Astrocyte (in vitro differentiated cells and primary cell): ENCODE results near the gene PRAMEF1. TPM values are rescaled to one million over a fixed set of nuclear protein-coding genes. Genes with fewer than 3 reads are reported as not detected.

Experiments used
- DNase-seq: peaks from one replicate; pipeline ENCODE4 v3.0.0-alpha.2; 2010; ENCODE audit warnings: low read depth
- FAIRE-seq: peaks from 2 replicates; lab custom pipeline; 2011; peaks lifted over from hg19 to GRCh38; lab: Jason Lieb, UNC
- H2AFZ ChIP-seq: 2 replicates; pipeline ENCODE4 v1.6.0; 2012; ENCODE audit warnings: low read depth, low read length, inconsistent platforms
- H3K27ac ChIP-seq: 2 replicates; pipeline ENCODE4 v1.5.1; 2011; ENCODE audit warnings: low read depth, low read length, inconsistent platforms
- H3K27me3 ChIP-seq: 2 replicates; pipeline ENCODE4 v1.6.0; 2011; ENCODE audit warnings: low read length, inconsistent platforms; ENCODE audit not compliant: insufficient read depth
- H3K36me3 ChIP-seq: 2 replicates; pipeline ENCODE4 v1.5.1; 2011; ENCODE audit warnings: low read length, inconsistent platforms; ENCODE audit not compliant: insufficient read depth
- H3K4me1 ChIP-seq: 2 replicates; pipeline ENCODE4 v1.5.1; 2011; ENCODE audit warnings: low read length, inconsistent platforms; ENCODE audit not compliant: insufficient read depth
- H3K4me2 ChIP-seq: 2 replicates; pipeline ENCODE4 v1.6.0; 2012; ENCODE audit warnings: low read length, inconsistent platforms
- H3K4me3 ChIP-seq: 2 replicates; pipeline ENCODE4 v1.5.1; 2011; ENCODE audit warnings: low read depth, mild to moderate bottlenecking, low read length, inconsistent platforms; ENCODE audit not compliant: insufficient read depth
- H3K79me2 ChIP-seq: 2 replicates; pipeline ENCODE4 v1.6.0; 2012; ENCODE audit warnings: mild to moderate bottlenecking, low read length, inconsistent platforms; ENCODE audit not compliant: insufficient read depth
- H3K9ac ChIP-seq: 2 replicates; pipeline ENCODE4 v1.6.0; 2012; ENCODE audit warnings: mild to moderate bottlenecking, low read length, inconsistent platforms
- H3K9me3 ChIP-seq: 2 replicates; pipeline ENCODE4 v1.5.1; 2012; ENCODE audit warnings: low read depth, mild to moderate bottlenecking, low read length, inconsistent platforms; ENCODE audit not compliant: insufficient read depth
- H4K20me1 ChIP-seq: 2 replicates; pipeline ENCODE4 v1.6.0; 2012; ENCODE audit warnings: low read length, inconsistent platforms; ENCODE audit not compliant: insufficient read depth
- H3K27ac Mint-ChIP-seq: one replicate; pipeline ENCODE4 v1.8.0; 2021; ENCODE audit warnings: mild to moderate bottlenecking, mixed read lengths; ENCODE audit not compliant: unreplicated experiment
- H3K27me3 Mint-ChIP-seq: one replicate; pipeline ENCODE4 v1.8.0; 2021; ENCODE audit warnings: low read depth, mixed read lengths; ENCODE audit not compliant: unreplicated experiment
- H3K36me3 Mint-ChIP-seq: one replicate; pipeline ENCODE4 v1.8.0; 2021; ENCODE audit warnings: low read depth, mixed read lengths; ENCODE audit not compliant: unreplicated experiment
- H3K4me1 Mint-ChIP-seq: one replicate; pipeline ENCODE4 v1.8.0; 2021; ENCODE audit warnings: low read depth, mixed read lengths; ENCODE audit not compliant: unreplicated experiment
- H3K4me3 Mint-ChIP-seq: one replicate; pipeline ENCODE4 v1.8.0; 2021; ENCODE audit warnings: mild to moderate bottlenecking, moderate library complexity, mixed read lengths; ENCODE audit not compliant: unreplicated experiment
- H3K9me3 Mint-ChIP-seq: one replicate; pipeline ENCODE4 v1.8.0; 2021; ENCODE audit warnings: mild to moderate bottlenecking, mixed read lengths; ENCODE audit not compliant: unreplicated experiment
- EZH2 ChIP-seq: IDR thresholded peaks from 2 replicates; pipeline ENCODE4 v1.6.1; 2012; ENCODE audit warnings: mild to moderate bottlenecking, low read length, inconsistent platforms; ENCODE audit not compliant: insufficient read depth
- total RNA-seq: library from RNA; stranded (reverse); gene quantifications from 2 replicates; pipeline ENCODE4 v1.2.1, GENCODE V29; 2021
- TF ChIP-seq, protein P1 (sequence below): IDR thresholded peaks from 2 replicates; pipeline ENCODE4 v1.5.1; 2011; ENCODE audit warnings: low read depth, mild to moderate bottlenecking, inconsistent platforms, low read length, moderate library complexity; ENCODE audit not compliant: insufficient read depth

Gene PRAMEF1
- total RNA-seq, 1 donor from 2014 or later = not detected

DNA sequence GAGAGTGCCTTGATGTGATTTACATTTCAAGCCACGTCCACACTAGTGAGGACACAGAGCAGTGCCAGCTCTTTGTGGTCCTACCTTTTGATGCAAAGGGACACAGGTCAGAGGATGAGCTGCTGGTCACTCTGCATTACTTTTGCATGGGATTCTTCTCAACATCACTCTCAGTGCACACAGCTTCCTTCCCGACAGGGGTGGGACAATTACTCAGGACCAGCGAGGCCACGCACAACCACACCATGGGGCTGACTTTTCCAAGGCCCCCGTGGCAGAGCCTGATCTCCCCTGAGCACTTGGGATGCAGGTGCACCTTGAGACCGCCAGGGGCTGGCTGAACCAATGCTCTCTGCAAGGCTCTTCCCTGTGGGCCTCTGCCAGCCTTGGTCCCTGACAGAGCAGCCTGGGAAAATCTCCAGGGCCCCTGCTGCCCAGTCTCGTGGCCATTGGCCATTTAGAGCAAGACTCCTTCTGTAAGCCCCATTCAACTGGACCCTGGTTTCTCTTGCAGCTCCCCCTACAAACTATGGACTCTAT, 30.9 kb upstream of the PRAMEF1 start:
- TF ChIP-seq, protein P1, sequence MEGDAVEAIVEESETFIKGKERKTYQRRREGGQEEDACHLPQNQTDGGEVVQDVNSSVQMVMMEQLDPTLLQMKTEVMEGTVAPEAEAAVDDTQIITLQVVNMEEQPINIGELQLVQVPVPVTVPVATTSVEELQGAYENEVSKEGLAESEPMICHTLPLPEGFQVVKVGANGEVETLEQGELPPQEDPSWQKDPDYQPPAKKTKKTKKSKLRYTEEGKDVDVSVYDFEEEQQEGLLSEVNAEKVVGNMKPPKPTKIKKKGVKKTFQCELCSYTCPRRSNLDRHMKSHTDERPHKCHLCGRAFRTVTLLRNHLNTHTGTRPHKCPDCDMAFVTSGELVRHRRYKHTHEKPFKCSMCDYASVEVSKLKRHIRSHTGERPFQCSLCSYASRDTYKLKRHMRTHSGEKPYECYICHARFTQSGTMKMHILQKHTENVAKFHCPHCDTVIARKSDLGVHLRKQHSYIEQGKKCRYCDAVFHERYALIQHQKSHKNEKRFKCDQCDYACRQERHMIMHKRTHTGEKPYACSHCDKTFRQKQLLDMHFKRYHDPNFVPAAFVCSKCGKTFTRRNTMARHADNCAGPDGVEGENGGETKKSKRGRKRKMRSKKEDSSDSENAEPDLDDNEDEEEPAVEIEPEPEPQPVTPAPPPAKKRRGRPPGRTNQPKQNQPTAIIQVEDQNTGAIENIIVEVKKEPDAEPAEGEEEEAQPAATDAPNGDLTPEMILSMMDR = no peak
- TF ChIP-seq EZH2 = no peak
- H3K4me1 ChIP-seq = no peaks in the 10 kb centered on the region
- Mint-ChIP-seq H3K9me3 (no peaks in the 10 kb centered on the region), H3K27ac (no peak overlapping the region), H3K36me3 (no peaks in the 10 kb centered on the region), H3K4me1 (no peaks in the 10 kb centered on the region), H3K4me3 (no peak overlapping the region), H3K27me3 (peaks cover 42% of the 10 kb centered on the region)
- H3K9me3 ChIP-seq = peaks cover 3% of the 10 kb centered on the region
- FAIRE-seq (no peak), DNase-seq (no peak)
- H3K27ac ChIP-seq = no peak overlapping the region
- no peaks in the 10 kb centered on the region for H3K79me2 ChIP-seq
- no peak overlapping the region for H3K4me3 ChIP-seq
- H3K27me3 ChIP-seq = no peaks in the 10 kb centered on the region
- no peaks in the 10 kb centered on the region for H3K36me3 ChIP-seq
- no peak overlapping the region for H3K4me2 ChIP-seq
- no peaks in the 10 kb centered on the region for H4K20me1 ChIP-seq
- no peak overlapping the region for H2AFZ ChIP-seq
- no peak overlapping the region for H3K9ac ChIP-seq

DNA sequence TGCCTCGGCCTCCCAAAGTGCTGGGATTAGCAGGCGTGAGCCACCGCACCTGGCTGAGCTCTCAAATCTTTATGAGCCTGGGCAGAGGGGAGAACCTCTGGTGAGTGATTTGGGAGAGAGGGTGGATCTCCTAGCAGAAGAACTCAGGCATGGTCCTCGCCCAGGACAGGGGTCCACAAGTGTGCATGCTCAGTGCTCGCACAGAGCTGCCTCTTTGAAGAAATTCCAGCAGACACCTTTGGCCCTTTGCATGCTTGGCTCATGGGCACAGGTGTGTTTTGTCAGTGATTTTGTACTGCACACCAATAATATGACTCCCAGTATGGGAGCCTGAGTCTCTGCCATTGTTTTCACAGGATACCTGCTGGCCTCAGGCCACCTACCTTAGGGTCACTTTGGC, 29.4 kb upstream of the PRAMEF1 start:
- no peak overlapping the region for H3K27ac ChIP-seq
- Mint-ChIP-seq H3K27me3 (peaks cover 37% of the 10 kb centered on the region), H3K36me3 (no peaks in the 10 kb centered on the region), H3K9me3 (no peaks in the 10 kb centered on the region), H3K27ac (no peak overlapping the region), H3K4me3 (no peak overlapping the region), H3K4me1 (no peaks in the 10 kb centered on the region)
- H3K9ac ChIP-seq = no peak overlapping the region
- no peaks in the 10 kb centered on the region for H3K4me1 ChIP-seq
- DNase-seq = no peak
- H3K79me2 ChIP-seq = no peaks in the 10 kb centered on the region
- peaks cover 3% of the 10 kb centered on the region for H3K9me3 ChIP-seq
- no peak for TF ChIP-seq EZH2
- TF ChIP-seq, protein P1 = no peak
- no peak overlapping the region for H3K4me3 ChIP-seq
- no peak overlapping the region for H2AFZ ChIP-seq
- no peaks in the 10 kb centered on the region for H3K36me3 ChIP-seq
- no peak overlapping the region for H3K4me2 ChIP-seq
- FAIRE-seq = no peak
- H4K20me1 ChIP-seq = no peaks in the 10 kb centered on the region
- H3K27me3 ChIP-seq = no peaks in the 10 kb centered on the region

DNA sequence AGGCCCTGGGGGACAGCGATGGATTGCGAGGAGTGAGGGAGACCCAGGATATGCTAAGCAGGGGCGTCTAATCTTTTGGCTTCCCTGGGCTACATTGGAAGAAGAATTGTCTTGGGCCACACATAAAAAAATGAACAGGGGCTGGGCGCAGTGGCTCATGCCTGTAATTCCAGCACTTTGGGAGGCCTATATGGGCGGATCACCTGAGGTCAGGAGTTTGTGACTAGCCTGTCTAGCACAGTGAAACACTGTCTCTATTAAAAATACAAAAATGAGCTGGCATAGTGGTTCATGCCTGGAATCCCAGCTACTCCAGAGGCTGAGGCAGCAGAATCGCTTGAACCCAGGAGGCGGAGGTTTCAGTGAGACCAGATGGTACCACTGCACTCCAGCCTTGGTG, 28.4 kb upstream of the PRAMEF1 start:
- H3K4me1 ChIP-seq = no peaks in the 10 kb centered on the region
- H3K4me3 Mint-ChIP-seq = no peak overlapping the region
- no peaks in the 10 kb centered on the region for H3K4me1 Mint-ChIP-seq
- H3K27me3 ChIP-seq = no peaks in the 10 kb centered on the region
- TF ChIP-seq EZH2 = no peak
- TF ChIP-seq, protein P1 = no peak
- FAIRE-seq = no peak
- no peak overlapping the region for H2AFZ ChIP-seq
- H3K79me2 ChIP-seq = no peaks in the 10 kb centered on the region
- H3K27ac ChIP-seq = no peak overlapping the region
- H3K9me3 Mint-ChIP-seq = peaks cover 3% of the 10 kb centered on the region
- no peaks in the 10 kb centered on the region for H4K20me1 ChIP-seq
- no peaks in the 10 kb centered on the region for H3K36me3 ChIP-seq
- no peaks in the 10 kb centered on the region for H3K36me3 Mint-ChIP-seq
- H3K27me3 Mint-ChIP-seq = peaks cover 32% of the 10 kb centered on the region
- H3K4me2 ChIP-seq = no peak overlapping the region
- no peak overlapping the region for H3K9ac ChIP-seq
- no peak for DNase-seq
- H3K27ac Mint-ChIP-seq = no peak overlapping the region
- H3K9me3 ChIP-seq = peaks cover 3% of the 10 kb centered on the region
- H3K4me3 ChIP-seq = no peak overlapping the region
